NCI-H510A (cell line): ENCODE data around the gene IFI16.
"Not testable (repeated sequence)": the region's sequence is repeated elsewhere in the genome, so short reads cannot be mapped to it uniquely, and the experiment has no call there.

Source experiments
- DNase-seq: peaks from one replicate; lab custom pipeline; 2025; lab: John Stamatoyannopoulos, UW

IFI16 gene

GRCh38 chr1:159009704-159010361 lies at the start of gene IFI16:
Gene IFI16 (plus strand): TSS chr1:159009907. CDS start chr1:159014681, 4,774 bp downstream.
- no peak for DNase-seq

DNA sequence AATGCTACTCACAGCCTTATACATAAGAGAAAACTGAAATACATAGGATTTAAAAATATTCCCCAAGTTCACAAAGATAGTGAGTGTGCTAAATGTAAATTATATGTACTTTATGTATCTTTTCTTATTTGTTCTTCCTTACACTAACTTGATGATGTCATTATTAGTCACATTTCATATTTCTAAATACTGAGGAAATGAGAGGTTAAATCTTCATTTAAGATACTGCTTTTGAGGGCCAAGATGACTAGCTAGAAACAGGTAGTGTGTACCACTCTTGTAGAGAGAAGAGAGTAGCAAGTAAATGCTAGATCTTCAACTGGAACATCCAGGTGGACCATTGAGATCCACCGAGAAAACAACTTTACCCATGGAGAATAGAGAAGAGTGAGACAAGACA lies 48.5 kb upstream of the IFI16 start:
- DNase-seq: no peak

DNA sequence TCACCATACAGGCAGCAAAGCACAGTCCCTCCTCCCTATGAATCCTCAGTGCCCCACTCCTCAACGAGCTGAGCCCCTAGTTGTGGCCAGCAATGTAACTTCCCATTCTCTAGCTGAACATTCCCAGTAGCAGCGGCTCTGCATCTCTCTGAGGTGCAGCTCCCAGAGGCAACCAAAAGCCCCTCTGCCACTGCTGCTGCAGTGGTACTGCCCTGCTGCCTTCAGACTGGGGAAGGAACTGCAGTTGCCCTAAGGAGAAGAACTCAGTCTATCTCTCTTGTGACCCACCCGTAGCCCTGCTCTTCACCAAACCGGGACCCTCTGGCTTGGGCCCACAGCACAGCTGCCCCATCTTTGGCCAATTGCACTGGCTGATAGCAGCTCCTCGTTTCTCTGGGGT lies 46.7 kb upstream of the IFI16 start:
- no peak for DNase-seq

DNA sequence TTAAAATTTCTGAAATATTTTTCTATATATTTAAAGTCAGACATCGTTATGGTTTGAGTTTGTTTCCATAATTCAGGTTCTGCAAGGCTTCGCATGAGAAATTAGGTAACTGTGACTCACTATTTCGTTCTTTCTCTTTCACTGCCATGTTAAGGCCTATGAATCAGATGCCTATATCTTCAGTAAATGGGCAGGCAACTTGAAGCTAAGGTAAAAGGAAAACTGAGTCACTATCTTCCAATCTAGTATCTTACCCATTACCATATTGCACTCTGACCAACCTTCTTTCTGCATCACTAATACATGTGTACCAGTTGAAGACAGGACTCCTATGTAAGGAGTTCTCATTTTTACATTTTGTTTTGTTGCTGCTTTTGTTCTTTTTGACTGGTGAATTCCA lies 40.5 kb upstream of the IFI16 start:
- DNase-seq: no peak

DNA sequence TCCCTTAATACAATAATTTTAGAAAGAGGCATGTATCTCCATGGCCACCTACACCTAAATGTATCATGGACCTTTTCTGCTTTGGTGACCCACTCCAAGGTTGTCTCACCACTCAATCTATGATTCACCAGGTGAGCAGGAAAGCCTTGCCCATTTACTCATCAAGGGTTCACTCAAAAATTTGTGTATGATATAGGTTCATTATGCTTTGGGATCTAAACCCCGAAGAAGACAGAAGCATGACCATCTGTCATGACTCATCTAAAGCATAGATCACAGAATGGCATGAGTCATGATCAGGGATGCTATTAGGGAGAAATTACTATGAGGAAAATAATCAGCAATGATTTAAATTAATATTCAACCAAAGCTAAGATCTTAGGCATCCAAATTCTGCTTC lies 39.9 kb upstream of the IFI16 start:
- no peak for DNase-seq

DNA sequence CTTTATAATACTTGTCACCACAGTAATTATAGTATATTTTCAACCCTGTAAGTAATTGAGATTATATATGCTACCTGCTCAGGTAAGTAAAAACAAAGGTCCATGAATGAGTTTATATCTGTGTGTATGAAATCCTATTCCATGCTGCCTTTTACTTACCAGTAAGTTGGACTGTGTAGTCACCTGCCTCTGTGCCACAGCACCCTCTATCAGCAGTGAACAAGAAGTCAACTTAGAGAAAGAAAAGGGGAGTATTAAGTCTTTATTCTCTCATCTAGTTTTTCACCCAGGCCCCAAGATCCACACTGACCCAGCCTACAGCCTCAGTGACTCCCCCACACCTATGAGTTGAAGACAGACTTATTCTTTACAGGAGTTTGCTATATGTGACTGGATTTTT lies 36.9 kb upstream of the IFI16 start:
- no peak for DNase-seq

DNA sequence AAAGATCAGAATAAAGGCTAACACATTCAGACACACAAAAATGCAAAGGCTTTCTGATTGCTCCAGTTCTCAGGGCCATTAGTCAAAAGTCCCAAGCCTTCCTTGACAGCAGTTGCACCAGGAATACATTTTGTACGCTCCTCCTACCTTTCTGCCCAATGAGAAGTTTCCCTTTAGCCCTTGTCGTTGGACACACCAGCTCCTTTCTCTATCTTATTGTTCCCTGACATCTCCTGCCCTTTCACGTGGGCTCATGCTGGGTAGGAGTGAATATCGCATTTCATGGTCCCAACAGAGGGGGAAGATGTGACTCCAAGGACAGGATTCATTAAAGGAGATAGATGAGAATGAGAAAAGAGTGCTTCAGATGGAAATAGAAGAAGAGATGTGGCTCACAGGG lies 33.5 kb upstream of the IFI16 start:
- DNase-seq: no peak

- no peak for DNase-seq
Observed at GRCh38 chr1:158978730-158979129, 31.0 kb upstream of the IFI16 start.

- DNase-seq: no peak
Observed at GRCh38 chr1:158979229-158979628, 30.5 kb upstream of the IFI16 start.

DNA sequence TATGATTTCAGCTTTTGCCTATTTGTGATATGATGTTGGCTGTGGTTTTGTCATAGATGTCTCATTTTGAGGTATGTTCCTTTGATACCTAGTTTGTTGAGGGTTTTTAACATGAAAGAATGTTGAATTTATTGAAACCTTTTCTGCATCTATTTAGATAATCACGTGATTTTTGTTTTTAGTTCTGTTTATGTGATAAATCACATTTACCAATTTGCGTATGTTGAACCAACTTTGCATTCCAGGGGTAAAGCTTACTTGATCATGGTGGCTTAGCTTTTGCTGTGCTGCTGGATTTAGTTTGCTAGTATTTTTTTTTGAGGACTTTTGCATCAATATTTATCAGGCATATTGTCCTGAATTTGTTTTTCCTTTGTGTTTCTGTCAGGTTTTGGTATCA lies 26.5 kb upstream of the IFI16 start:
- DNase-seq: no peak

DNA sequence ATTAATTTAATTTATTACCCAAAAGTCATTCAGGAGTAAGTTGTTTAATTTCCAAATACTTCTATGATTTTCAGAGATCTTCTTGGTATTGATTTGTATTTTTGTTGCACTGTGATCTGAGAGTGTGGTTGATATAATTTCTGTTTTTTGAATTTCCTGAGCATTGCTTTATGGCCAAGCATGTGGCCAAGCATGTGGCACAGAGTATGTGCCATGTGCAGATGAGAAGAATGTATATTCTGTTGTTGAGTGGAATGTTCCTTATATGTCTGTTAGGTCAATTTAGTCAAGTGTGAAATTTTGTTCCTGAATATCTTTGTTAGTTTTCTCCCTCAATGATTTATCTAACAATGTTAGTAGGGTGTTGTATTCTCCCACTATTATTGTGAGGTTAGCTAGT lies 25.3 kb upstream of the IFI16 start:
- no peak for DNase-seq

- DNase-seq: no peak
Observed at GRCh38 chr1:158989424-158989823, 20.3 kb upstream of the IFI16 start.

DNA sequence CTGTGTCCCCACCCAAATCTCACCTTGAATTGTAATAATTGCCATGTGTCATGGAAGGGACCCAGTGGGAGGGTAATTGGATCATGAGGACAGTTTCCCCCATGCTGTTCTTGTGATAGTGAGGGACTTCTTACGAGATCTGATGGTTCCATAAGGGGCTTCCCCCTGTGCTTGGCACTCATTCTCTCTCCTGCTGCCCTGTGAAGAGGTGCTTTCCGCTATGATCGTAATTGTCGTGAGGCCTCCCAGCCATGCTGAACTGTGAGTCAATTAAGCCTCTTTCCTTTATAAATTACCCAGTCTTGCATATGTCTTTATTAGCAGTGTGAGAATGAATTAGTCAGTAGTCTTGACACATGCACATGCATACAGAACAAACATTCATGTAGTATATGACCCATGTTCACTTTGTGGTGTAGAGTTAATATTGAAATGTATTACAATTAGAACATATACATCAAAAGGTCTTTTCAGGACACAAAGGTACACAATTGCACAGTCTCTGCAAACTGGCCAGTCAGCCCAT lies 16.9 kb upstream of the IFI16 start:
- DNase-seq: no peak

DNA sequence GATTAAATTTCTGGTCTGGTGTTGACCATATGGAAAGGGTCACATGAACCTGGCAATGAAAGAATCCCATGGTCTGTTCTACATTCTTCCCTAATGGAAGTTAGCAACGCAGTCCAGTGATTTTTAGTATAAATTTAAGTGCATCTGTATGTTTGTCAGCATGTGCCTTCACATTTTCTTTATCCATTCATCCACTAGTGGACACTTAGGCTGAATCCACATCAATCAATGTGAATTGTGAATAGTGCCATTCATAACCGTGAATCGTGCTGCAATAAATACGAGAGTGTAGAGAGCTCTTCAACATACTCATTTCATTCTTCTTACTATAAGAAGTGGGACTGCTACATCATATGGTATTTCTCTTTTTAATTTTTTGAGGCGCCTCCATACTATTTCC lies 12.7 kb upstream of the IFI16 start:
- DNase-seq: no peak

- DNase-seq: no peak
Observed at GRCh38 chr1:158998037-158998780, 11.5 kb upstream of the IFI16 start.

DNA sequence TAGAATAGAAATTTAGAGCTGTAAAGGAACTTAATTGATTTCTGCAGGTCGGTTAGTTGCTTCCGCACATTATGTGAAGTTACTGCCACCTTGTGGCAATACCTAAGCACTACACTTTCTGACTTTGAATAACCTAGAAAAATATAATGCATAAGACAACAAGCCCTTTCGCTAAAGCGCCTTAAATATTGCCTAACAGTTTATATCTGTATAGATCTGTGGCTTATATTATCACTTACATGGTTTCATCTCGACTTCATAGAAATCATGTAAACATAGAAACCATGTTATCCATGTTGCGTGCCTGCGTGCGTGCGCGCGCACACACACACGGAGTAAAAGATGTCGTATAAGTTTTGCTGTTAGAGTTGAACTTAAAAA lies 10.9 kb upstream of the IFI16 start:
- DNase-seq: no peak

- DNase-seq: peak; percentile 36
Observed at GRCh38 chr1:158999316-159000069, 10.2 kb upstream of the IFI16 start.

GRCh38 chr1:159000070-159000409 lies 9.7 kb upstream of the IFI16 start:
- no peak for DNase-seq

- DNase-seq: no peak
Observed at GRCh38 chr1:159000625-159001024, 9.1 kb upstream of the IFI16 start.

- no peak for DNase-seq
Observed at GRCh38 chr1:159005161-159005560, 4.5 kb upstream of the IFI16 start.

DNA sequence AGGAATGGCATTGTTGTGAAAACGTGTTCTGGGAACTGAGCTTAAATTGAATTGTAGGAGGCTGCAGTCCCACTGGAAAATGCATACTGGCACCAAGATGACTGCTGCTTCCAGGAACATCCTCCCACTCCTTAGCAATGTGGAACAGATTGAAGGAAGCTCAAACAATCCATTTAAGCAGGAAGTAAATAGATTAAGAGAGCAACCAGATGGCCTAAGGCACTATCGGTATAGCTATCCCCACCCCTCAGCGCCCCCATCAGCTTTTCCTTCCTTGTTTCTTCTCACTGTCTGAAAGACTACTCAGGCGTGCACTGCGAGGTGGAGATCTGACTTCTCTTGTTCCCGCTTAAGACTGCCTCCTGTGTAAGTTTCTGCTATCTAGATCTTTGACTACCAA lies 4.0 kb upstream of the IFI16 start:
- DNase-seq: no peak

- not testable (repeated sequence) for DNase-seq
Observed at GRCh38 chr1:159006210-159006807, 3.4 kb upstream of the IFI16 start.

GRCh38 chr1:159007726-159008125 lies 2.0 kb upstream of the IFI16 start:
- no peak for DNase-seq
